ENCODE results near the gene LSM3. TPM values are rescaled to one million over a fixed set of nuclear protein-coding genes. Genes with fewer than 3 reads are reported as not detected.
"Not testable (repeated sequence)": the region's sequence is repeated elsewhere in the genome, so short reads cannot be mapped to it uniquely, and the experiment has no call there.

The LSM3 gene
- total and polyA plus RNA-seq, 11 donors, result 11.6 to 15.9 (median 13.7) TPM

GRCh38 chr3:14223595-14223994 is 45.0 kb downstream of the LSM3 start:
- Histone ChIP-seq H3K36me3 (no peaks in the 10 kb centered on the region), H3K27ac (peak overlapping the region in 1 of 12 donors; percentile 11), H3K4me1 (peaks cover 0 to 8% (median 0%) of the 10 kb centered on the region in 12 donors), H3K9me3 (peaks cover 0 to 30% (median 10%) of the 10 kb centered on the region in 12 donors), H3K4me3 (no peak overlapping the region), H3K27me3 (no peaks in the 10 kb centered on the region)
- ATAC-seq (no peak), DNase-seq (no peak)
- intact Hi-C loops (cut with DNase I), result no loop called here
- no peak for TF ChIP-seq POLR2A (IDR thresholded peaks at IDR 0.05)
- 63 to 81% (median 76%) methylated on average over 1 of the region's 1 CpG for WGBS, 4 donors

- WGBS, 4 donors, result 68 to 74% (median 71%) methylated on average over 6 of the region's 6 CpGs
These were observed 46.3 kb downstream of the LSM3 start for GRCh38 chr3:14224895-14225294.

GRCh38 chr3:14225421-14225820 is 46.8 kb downstream of the LSM3 start:
- no peaks in the 10 kb centered on the region for H3K27me3 ChIP-seq
- H3K4me3 ChIP-seq, result no peak overlapping the region
- H3K4me1 ChIP-seq, result peaks cover 0 to 8% (median 0%) of the 10 kb centered on the region in 12 donors
- intact Hi-C loops (cut with DNase I), result no loop called here
- 61 to 68% (median 65%) methylated on average over 9 of the region's 9 CpGs for WGBS, 4 donors
- ATAC-seq, result no peak
- H3K36me3 ChIP-seq, result no peaks in the 10 kb centered on the region
- no peak overlapping the region for H3K27ac ChIP-seq
- no peak for DNase-seq
- H3K9me3 ChIP-seq, result peaks cover 0 to 22% (median 9%) of the 10 kb centered on the region in 12 donors
- TF ChIP-seq POLR2A (IDR thresholded peaks at IDR 0.05), result no peak
- TF ChIP-seq CTCF (IDR thresholded peaks at IDR 0.05), result no peak

More at GRCh38 chr3:14224895-14225294, 46.3 kb downstream of the LSM3 start:
- peak in 1 of 4 donors; percentile 65 for ATAC-seq
- H3K4me1 ChIP-seq, result peaks cover 0 to 8% (median 0%) of the 10 kb centered on the region in 12 donors
- H3K36me3 ChIP-seq, result no peaks in the 10 kb centered on the region
- H3K27ac ChIP-seq, result no peak overlapping the region
- TF ChIP-seq CTCF (IDR thresholded peaks at IDR 0.05) (no peak), POLR2A (IDR thresholded peaks at IDR 0.05) (no peak)
- H3K27me3 ChIP-seq, result no peaks in the 10 kb centered on the region
- intact Hi-C loops (cut with DNase I), result no loop called here
- peaks cover 0 to 27% (median 9%) of the 10 kb centered on the region in 12 donors for H3K9me3 ChIP-seq
- no peak overlapping the region for H3K4me3 ChIP-seq
- DNase-seq, result no peak

- H3K4me1 ChIP-seq; intact Hi-C loops (cut with DNase I); H3K27me3 ChIP-seq; DNase-seq; H3K36me3 ChIP-seq; H3K4me3 ChIP-seq; H3K27ac ChIP-seq; ATAC-seq: not testable (repeated sequence)
- WGBS, 4 donors, result 61 to 86% (median 74%) methylated on average over 3 of the region's 3 CpGs
- H3K9me3 ChIP-seq, result peaks cover 0 to 12% (median 4%) of the 10 kb centered on the region in 12 donors
These were observed 47.7 kb downstream of the LSM3 start for GRCh38 chr3:14226351-14226750.

- Histone ChIP-seq H3K4me1 (peaks cover 0 to 21% (median 8%) of the 10 kb centered on the region in 12 donors), H3K9me3 (no peaks in the 10 kb centered on the region), H3K27me3 (no peaks in the 10 kb centered on the region), H3K36me3 (no peaks in the 10 kb centered on the region), H3K27ac (no peak overlapping the region), H3K4me3 (no peak overlapping the region)
- 0 to 97% (median 47%) methylated on average over 1 of the region's 1 CpG for WGBS, 4 donors
- ATAC-seq (no peak), DNase-seq (no peak)
- TF ChIP-seq POLR2A (IDR thresholded peaks at IDR 0.05) (no peak), CTCF (IDR thresholded peaks at IDR 0.05) (no peak)
- intact Hi-C loops (cut with DNase I), result no loop called here
These were observed 49.2 kb downstream of the LSM3 start for GRCh38 chr3:14227856-14228255.

All from heart left ventricle (tissue), 16 donors.